HG03108 (cell line): ENCODE results near the gene CTNNA3.

ENCODE experiments used
- ATAC-seq: cut with Tn5 transposase; IDR thresholded peaks from one replicate; pipeline ENCODE4 v1.9.1; 2021; ENCODE audit warnings: moderate library complexity; ENCODE audit not compliant: unreplicated experiment

CTNNA3 gene

GRCh38 chr10:66836057-66836456 lies 859.9 kb downstream of the CTNNA3 start:
- no peak for ATAC-seq

- no peak for ATAC-seq
Measured at GRCh38 chr10:66835400-66835799, 860.6 kb downstream of the CTNNA3 start.

DNA sequence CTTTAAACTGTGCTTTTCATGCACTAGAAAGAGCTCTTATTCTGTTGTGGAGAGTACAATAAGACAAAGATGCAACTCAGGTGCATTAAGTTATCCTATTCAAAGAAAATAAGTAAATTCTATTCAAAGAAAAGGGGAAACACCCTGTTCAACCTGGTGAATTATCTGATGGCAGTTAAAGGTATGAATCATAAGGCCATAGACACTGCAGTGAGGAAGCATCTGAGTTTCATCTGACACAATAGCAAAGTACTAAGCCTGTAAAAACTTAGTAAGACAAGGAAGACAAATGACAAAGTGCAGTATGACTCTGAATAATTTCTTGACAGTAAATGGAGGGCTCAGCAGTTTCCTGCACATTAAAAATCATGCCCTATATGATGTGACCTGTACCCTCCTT lies 861.2 kb downstream of the CTNNA3 start:
- ATAC-seq: no peak

DNA sequence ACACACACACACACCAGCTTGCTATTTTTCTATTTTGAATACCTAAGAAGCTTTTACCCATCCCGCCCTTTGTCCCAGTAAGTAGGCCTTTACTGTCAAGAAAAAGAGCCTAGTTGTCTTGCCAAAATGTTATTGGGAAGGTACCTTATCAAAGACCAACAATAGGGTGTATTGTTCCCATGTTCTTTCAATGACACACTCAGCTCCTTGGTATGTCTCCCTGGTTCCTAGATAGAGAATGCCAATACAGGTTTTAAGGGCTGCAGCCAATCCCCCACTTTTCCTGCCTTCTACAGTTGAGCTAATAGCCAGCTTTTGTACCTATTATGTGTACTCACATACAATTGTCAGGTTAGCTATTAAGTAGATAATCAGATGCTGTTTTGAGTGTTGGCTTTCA lies 862.1 kb downstream of the CTNNA3 start:
- no peak for ATAC-seq

GRCh38 chr10:66832781-66833422 lies 863.1 kb downstream of the CTNNA3 start:
- no peak for ATAC-seq

- ATAC-seq: no peak
Measured at GRCh38 chr10:66828957-66829356, 867.0 kb downstream of the CTNNA3 start.

- ATAC-seq: no peak
Measured at GRCh38 chr10:66827353-66827752, 868.6 kb downstream of the CTNNA3 start.

GRCh38 chr10:66823301-66823700 lies 872.7 kb downstream of the CTNNA3 start:
- ATAC-seq: no peak

DNA sequence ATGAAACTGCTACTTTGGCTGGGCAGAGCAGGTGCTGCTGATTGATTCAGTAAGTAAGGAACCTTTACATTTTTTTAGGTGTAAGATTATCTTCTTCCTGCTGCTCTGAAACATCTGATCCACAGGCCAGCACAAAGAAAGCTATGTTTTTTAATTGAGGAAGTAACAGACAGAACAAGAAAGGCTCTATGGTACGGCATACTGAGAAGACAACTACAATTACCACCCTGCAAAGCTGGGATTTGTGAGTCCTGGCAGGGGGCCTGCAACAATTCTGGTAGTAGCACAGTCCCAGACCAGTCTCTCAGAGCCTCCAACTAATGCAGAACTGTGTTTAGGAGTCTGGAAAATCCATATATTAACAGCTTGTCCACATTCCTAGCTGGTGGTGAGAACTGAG lies 873.2 kb downstream of the CTNNA3 start:
- no peak for ATAC-seq

GRCh38 chr10:66819691-66820090 lies 876.3 kb downstream of the CTNNA3 start:
- ATAC-seq: no peak

DNA sequence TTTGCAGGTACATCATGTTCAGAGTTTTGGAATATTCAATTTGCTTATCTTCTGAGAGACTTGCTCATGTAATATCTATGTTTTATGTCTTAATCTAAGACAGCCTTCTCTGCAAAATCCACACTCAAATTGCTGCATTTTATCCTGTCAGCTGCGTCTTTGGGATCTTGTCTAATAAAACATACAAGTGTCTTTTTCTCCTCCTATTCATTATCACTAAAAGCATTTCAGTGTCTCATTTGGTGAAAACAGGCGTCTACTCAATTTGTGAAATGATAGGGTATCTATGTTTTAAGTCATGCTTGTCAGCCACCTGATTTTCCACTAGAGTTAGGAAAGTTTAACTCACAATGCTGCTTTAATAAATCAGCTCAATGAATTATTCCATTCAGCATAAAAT lies 882.9 kb downstream of the CTNNA3 start:
- ATAC-seq: no peak

- ATAC-seq: no peak
Measured at GRCh38 chr10:66811211-66811610, 884.8 kb downstream of the CTNNA3 start.

DNA sequence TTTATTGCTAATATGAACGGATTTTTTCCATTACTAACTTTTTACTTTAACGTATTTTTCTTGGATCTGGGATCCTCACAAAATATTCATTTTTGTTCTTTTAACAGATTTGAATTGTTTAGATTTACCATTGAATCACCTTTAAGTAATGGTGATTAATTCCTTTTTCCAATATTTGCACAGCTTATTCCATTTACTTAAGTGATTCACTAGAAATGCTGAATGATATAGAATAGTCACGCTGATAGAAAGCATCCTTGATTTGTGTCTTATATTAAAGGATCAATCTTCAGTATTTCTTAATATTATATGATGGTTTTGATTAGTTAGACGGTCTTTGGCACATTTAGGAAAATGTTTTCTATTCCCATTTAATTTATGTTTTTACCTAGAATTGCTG lies 886.6 kb downstream of the CTNNA3 start:
- no peak for ATAC-seq

- ATAC-seq: no peak
Measured at GRCh38 chr10:66805612-66806011, 890.4 kb downstream of the CTNNA3 start.

DNA sequence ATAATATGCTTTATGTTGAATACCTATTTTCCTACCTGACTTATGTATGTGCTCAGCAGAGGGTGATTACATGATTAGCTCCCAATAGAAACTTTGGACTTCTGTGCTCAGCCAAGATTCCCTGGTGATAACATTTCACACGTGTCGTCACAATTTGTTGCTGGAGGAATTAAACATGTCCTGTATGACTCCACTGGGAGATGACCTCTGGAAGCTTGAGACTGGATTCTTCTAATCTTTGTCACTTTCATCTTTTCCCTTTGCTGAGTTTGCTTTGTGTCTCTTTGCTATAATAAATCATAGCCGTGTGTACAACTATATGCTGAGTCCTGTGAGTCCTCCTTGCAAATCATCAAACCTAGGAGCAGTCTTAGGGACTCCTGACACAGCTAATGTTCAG lies 891.0 kb downstream of the CTNNA3 start:
- ATAC-seq: no peak

- ATAC-seq: no peak
Measured at GRCh38 chr10:66803174-66803573, 892.8 kb downstream of the CTNNA3 start.

GRCh38 chr10:66799474-66799873 lies 896.5 kb downstream of the CTNNA3 start:
- ATAC-seq: no peak

- no peak for ATAC-seq
Measured at GRCh38 chr10:66795866-66796265, 900.1 kb downstream of the CTNNA3 start.

- no peak for ATAC-seq
Measured at GRCh38 chr10:66792441-66792840, 903.6 kb downstream of the CTNNA3 start.

- ATAC-seq: no peak
Measured at GRCh38 chr10:66788178-66788987, 907.6 kb downstream of the CTNNA3 start.

GRCh38 chr10:66786709-66787108 lies 909.3 kb downstream of the CTNNA3 start:
- no peak for ATAC-seq

DNA sequence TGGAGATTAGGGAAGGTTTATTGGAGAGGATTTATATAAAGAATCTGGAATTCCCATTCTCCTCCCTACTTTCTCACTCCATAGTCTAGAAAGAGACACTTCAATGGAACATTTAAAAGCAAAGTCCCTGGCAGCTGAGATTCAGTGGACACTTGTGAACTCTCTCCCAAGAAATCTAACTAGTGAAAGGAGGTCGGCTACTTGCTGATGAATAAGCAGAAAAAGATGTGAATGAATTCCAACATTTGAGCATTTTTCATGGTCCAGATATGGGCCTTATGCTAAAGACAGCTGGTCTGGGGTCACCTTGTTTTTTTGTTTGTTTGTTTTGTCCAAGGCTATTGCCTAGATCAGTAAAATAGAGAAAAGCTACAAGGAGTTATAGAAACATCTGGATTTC lies 911.2 kb downstream of the CTNNA3 start:
- ATAC-seq: no peak

- ATAC-seq: no peak
Measured at GRCh38 chr10:66783316-66783715, 912.7 kb downstream of the CTNNA3 start.
